Coronary artery (tissue), 2 donors: Measurements from ENCODE around the gene PXYLP1.

Experiments used
- DNase-seq: peaks from one replicate; pipeline ENCODE4 v3.0.0-alpha.2; 2017; ENCODE audit warnings: low spot score
- H3K27ac ChIP-seq, 2 donors: fragments of 200-600 bp; sonication (generic); one replicate each; pipeline ENCODE4 v1.5.1; 2016 to 2019
- H3K4me3 ChIP-seq: fragments of 200-600 bp; sonication (generic); 2 replicates; pipeline ENCODE4 v1.5.1; 2016; ENCODE audit warnings: mild to moderate bottlenecking, moderate library complexity
- TF ChIP-seq, protein P1 (sequence below): fragments of 200-600 bp; sonication (generic); IDR thresholded peaks from one replicate; pipeline ENCODE4 v1.5.1; 2019; ENCODE audit warnings: antibody characterized with exemption

Gene PXYLP1

GRCh38 chr3:141343865-141344271, 112.2 kb downstream of the PXYLP1 start:
- DNase-seq, result no peak
- no peak overlapping the region for H3K27ac ChIP-seq
- no peak overlapping the region for H3K4me3 ChIP-seq
- TF ChIP-seq, protein P1, sequence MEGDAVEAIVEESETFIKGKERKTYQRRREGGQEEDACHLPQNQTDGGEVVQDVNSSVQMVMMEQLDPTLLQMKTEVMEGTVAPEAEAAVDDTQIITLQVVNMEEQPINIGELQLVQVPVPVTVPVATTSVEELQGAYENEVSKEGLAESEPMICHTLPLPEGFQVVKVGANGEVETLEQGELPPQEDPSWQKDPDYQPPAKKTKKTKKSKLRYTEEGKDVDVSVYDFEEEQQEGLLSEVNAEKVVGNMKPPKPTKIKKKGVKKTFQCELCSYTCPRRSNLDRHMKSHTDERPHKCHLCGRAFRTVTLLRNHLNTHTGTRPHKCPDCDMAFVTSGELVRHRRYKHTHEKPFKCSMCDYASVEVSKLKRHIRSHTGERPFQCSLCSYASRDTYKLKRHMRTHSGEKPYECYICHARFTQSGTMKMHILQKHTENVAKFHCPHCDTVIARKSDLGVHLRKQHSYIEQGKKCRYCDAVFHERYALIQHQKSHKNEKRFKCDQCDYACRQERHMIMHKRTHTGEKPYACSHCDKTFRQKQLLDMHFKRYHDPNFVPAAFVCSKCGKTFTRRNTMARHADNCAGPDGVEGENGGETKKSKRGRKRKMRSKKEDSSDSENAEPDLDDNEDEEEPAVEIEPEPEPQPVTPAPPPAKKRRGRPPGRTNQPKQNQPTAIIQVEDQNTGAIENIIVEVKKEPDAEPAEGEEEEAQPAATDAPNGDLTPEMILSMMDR, result no peak
